ENCODE results near the gene ATP1A1.

ATP1A1 gene

GRCh38 chr1:116372651-116373430 lies at the start of gene ATP1A1:
Gene ATP1A1 (plus strand): TSS chr1:116373244. CDS start chr1:116373512, 268 bp downstream.
- peak; percentile 79 for DNase-seq

DNA sequence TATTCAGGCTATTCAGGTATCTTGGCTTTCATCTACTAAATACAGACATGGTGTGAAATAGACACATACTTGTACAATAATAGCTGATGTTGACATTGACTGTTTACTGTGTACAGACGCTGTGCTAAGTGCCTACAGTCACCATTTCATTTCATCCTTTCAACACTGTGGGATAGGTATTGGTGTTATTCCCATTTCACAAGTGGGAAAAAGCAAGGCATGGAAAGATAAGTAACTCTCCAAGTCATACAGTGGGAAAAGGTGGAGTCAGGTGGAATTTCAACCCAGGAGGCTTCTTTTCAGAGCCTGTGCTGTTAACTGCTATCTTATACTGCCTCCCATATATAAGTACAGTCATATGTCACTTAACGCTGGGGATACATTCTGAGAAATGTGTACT lies 49.6 kb upstream of the ATP1A1 start:
- no peak for DNase-seq

DNA sequence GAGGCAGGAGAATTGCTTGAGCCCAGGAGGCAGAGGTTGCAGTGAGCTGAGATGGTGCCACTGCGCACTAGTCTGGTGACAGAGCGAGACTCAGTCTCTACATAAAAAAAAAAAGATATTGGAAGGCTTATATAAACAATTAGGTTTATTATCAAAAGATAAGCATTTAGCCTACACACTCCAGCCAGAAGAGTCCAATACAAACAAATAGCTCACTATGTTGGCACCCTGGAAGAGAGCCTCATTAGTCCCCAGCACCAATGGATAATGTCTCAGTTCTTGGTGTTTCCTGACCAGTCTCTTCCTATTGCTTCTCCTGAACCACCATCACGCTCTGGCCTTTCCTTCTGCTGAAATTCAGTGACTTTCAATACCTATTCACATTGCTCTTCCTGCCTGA lies 48.6 kb upstream of the ATP1A1 start:
- DNase-seq = no peak

DNA sequence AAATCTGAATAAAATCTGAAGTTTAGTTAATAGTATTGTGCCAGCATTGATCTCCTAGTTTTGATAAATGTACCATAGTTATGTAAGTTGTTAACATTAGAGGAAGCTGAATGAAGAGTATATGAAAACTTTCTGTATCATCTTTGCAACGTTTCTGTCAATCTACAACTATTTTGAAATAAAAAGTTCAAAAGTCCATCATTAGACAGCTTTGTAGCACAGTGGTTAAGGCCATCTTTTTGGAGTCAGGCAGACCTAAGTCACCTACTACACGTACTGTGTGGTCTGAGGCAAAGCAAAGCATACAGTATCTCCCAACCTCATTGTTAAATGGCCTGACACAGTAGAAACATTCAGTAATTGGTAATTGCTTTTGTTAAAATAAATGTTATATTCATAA lies 47.9 kb upstream of the ATP1A1 start:
- no peak for DNase-seq

- DNase-seq = no peak
Measured at GRCh38 chr1:116325922-116326321, 47.1 kb upstream of the ATP1A1 start.

- no peak for DNase-seq
Measured at GRCh38 chr1:116326486-116326885, 46.6 kb upstream of the ATP1A1 start.

- no peak for DNase-seq
Measured at GRCh38 chr1:116328671-116329070, 44.4 kb upstream of the ATP1A1 start.

GRCh38 chr1:116329524-116330341 lies 43.3 kb upstream of the ATP1A1 start:
- DNase-seq = no peak

- DNase-seq = peak; percentile 63
Measured at GRCh38 chr1:116330342-116330652, 42.7 kb upstream of the ATP1A1 start.

DNA sequence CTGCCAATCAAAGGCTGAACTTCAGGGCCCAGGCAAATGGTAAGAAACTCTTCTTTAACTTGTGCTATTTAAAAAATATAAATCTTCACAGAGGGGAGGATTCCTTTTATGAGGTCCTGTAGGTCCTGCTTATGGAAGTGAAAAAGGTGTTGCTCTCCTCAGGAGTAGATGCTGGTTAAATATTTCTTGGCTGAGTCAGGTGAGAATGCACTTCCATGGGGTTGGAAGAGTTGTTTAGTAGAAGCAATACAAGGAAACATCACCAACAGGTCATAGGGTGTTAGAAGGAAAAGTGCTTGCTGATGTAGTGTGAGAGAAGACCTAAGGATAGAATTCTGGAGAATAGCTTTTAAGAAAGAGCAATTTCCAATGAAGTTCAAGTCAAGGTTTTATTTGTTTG lies 42.2 kb upstream of the ATP1A1 start:
- no peak for DNase-seq

- no peak for DNase-seq
Measured at GRCh38 chr1:116331523-116331922, 41.5 kb upstream of the ATP1A1 start.

- DNase-seq = no peak
Measured at GRCh38 chr1:116332451-116332850, 40.6 kb upstream of the ATP1A1 start.

DNA sequence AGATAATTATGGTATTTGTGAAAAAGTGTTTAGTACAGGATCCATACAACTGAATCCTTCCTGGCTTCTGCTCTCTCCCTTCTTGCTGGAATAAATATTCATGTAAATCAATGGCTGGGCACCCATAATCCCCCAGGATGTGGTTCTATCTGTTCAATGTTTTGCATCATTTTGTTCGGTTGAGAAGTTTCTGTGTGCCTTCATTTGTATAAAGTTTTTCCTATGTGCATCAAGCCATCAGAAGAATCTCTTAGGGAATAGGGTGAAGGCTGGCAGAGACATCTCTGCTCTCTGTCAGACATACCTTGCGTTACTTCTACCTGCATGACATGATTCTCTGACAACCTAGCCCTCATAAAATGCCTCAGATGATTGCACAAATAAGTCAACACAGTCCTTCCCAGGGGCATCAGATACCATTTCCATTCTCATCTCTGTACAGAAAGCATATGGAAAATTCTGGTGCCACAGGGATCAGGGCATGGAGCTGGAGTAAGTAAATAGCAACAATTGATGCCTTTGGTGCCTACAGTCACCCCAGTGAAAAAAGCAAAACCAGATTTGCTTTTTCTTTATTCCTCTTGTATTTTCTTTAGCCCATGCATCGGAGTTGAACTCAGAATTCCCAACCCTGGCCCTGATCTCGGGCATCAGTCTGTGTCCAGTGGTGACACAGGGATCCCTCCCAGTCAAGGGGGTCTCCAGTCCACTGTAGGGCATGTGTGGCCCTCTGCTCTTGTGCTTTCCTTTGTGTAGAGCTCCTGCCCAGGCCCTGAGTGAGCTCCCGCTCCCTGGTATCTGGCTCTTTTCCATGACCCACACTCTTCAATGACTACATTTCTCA lies 39.7 kb upstream of the ATP1A1 start:
- DNase-seq = no peak

DNA sequence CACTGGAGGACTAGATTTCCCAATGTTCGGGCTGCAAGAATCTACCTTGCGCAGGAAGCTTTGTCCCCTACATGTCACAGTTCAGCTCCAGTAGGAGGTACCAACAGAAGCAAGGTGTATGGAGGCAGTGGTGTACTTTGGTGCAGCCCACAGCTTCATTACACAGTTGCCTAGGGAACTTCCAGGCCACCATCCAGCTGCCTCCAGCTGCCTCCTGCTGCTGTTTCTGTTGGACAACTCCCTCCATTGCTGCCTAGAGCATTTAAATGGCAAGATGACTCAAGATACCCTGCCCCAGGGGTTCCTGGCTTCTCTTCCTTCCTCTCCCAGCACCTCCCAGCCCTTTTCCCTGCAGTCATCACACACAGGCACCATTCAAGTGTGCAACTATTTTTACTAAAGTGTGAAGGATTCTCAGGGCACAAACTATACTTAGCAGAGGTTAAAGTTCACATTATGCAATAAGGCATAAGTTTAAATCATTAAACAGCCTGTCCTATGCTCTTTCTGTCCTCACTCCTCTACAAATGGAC lies 39.0 kb upstream of the ATP1A1 start:
- no peak for DNase-seq

DNA sequence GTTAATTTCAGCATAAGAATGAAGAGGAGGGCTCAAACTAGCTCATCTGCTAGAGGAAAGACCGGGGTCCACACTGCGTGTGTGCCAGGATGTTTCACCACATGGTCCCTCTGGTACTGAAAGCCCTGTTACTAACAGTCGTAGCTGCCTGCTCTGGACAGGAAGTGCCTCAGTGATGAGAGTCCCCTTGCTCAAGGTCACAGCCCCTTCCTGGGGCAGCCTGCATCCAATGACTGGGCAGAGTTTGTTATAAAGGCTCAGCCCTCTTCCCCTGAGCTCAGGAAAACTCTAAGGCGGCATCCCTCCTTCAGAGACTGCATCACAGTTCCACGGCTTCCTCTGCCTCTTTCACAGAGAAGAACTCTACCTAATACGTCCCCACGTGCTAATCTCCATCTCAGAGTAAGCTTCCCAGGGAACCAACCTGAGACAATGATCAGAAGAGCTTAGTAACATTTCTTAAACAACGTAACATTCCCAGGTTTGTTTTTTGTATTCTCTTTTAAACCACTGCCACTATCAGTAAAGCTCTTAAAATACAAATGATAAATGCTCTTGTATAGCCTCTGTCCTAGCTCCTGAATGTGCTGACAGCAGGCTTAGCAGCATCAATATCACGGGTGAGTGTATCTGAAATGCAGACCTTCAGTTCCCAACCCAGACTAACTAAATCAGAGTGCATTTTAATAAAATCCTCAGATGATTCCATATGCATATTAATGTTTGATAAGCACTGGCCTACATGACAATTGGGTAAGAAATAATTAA lies 38.0 kb upstream of the ATP1A1 start:
- no peak for DNase-seq

DNA sequence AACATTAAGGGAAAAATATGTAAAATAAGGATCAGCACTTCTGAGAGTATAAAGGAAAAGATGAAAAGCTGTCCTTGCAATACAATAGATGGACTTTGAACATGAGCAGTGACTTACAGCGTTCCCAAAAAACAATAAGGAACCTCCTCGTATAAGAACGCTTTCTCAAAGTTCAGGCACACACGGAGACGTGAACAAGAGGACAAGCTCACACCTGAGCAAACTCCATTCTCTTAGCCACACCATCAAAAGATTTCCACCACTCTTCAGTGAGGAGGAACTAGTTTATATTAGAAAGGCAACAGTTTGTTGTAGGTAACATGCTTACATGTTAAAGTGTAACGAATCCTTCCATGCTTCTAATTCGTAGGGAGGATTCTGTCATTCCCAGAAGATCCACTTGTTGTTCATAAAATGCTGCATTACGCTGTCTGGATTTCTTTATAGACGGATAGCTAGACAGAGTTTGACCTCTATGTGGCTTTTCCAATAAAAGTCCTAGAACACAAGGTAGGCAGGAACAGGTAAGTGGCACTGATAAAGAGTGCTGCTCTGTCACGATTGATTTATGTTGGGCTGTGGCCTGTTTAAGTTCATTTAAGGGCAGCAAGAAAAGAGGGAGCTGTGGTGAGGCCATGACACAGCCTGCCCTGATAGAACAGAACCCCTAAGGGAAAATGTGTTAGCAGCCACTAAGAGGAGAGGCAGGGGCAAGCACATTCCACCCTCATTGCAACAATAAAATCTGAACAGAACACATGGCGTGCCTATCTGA lies 37.0 kb upstream of the ATP1A1 start:
- no peak for DNase-seq

- DNase-seq = no peak
Measured at GRCh38 chr1:116337398-116337797, 35.6 kb upstream of the ATP1A1 start.

DNA sequence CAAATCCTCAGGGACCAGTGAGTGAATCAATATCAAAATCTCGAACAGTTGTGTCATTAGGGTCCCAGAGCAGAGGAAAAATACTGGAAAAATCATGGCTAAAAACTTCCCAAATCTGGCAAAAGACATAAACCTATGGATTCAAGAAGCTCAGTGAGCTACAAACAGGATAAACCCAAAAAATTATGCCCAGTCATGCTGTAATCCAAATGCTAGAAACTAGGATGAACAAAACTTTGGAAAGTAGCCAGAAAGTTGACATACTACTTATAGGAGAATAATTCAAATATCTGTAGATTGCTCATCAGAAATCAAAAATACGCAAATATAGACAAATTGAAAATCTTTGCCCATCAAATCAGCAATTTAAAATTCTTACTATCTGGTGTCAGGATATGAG lies 34.6 kb upstream of the ATP1A1 start:
- DNase-seq = no peak

DNA sequence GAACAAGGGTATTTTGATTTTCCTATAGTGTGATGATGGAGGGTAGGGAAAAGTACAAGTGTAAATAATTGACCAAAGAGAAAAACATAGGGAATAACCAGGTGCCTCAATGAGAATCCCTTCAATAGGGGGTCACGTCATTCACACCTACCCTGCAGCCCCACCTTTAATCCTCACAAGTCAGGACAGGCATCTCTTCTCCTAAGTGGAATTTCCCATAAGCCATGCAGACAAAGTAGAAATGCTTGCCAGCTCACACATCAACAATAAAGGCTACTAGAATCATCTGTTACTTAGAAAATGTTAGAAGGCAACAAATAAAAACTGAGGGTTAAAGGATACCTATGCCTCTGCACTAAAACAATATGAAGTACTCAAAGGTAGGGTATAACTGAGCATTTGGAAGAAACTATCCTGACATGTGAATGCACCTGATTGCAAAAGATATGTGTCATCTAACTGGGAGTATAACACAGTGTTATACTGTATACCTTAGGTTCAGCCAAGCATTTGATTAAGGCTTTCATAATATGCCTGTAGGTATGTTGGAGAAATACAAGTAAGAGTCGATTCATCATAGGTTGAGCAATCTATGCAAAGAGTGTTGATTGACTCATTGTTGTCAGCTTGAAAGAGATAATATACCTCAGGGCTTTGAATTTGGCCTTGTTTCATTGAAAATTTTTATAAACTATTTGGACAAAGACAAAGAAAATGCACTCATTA lies 32.4 kb upstream of the ATP1A1 start:
- DNase-seq = no peak

DNA sequence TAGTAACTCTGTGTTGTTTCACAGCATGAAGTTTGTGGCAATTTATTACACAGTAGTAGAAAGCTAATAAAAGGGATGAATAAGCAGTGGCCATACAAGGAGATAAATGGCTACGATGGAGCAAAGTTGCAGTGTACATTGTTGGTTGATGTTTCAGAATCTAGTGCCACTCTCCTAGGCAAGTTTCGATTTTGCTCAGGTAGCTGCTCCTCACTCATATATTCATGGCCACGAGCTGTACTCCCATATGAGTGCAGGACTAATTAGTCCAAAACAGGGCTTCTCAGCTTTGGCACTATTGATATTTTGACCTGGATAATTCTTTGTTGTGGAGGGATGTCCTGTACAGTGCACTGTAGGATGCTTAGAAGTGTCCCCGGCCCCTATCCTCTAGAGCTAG lies 30.0 kb upstream of the ATP1A1 start:
- no peak for DNase-seq

DNA sequence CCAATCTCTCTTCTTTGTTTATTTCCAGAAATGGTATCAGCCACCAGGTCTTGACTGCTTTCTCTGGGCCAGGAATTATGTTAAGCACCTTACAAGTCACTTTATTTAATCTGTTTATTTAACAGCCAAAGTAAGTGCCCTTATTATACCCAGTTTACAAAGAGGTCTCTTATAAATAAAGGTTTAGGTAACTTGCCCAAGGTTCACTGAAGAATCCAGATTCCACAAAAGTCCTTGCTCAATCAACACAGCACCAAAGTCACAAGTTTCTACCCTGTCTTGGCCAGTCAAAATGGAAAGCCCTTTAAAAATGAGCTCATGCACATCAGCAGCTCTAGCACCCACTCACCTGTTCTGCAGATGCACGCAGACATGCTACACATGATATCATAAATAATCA lies 28.0 kb upstream of the ATP1A1 start:
- DNase-seq = no peak
